ENCODE results near the gene CDKN3. TPM values are rescaled to one million over a fixed set of nuclear protein-coding genes. Genes with fewer than 3 reads are reported as not detected.
"Not testable (repeated sequence)": the region's sequence is repeated elsewhere in the genome, so short reads cannot be mapped to it uniquely, and the experiment has no call there.

CDKN3 gene
- polyA plus RNA-seq, 3 donors from 2014 or later = 2.7 to 6.4 (median 6.4) TPM

GRCh38 chr14:54383835-54384234, 13.0 kb upstream of the CDKN3 start:
- Mint-ChIP-seq H3K36me3 (no peaks in the 10 kb centered on the region), H3K27ac (no peak overlapping the region), H3K4me3 (no peak overlapping the region), H3K4me1 (no peaks in the 10 kb centered on the region), H3K27me3 (ENCODE audit: low read depth in 3 of 3) (peaks cover 2 to 15% (median 8%) of the 10 kb centered on the region in 3 donors), H3K9me3 (no peaks in the 10 kb centered on the region)
- DNase-seq = no peak

GRCh38 chr14:54385556-54385955, 11.3 kb upstream of the CDKN3 start:
- H3K9me3 Mint-ChIP-seq = no peaks in the 10 kb centered on the region
- no peaks in the 10 kb centered on the region for H3K36me3 Mint-ChIP-seq
- peaks cover 2 to 10% (median 5%) of the 10 kb centered on the region in 3 donors for H3K27me3 Mint-ChIP-seq (ENCODE audit: low read depth in 3 of 3)
- no peak for DNase-seq
- no peak overlapping the region for H3K27ac Mint-ChIP-seq
- H3K4me3 Mint-ChIP-seq = no peak overlapping the region
- H3K4me1 Mint-ChIP-seq = no peaks in the 10 kb centered on the region

- Mint-ChIP-seq H3K36me3 (no peaks in the 10 kb centered on the region), H3K27me3 (ENCODE audit: low read depth in 3 of 3) (peaks cover 4 to 14% (median 5%) of the 10 kb centered on the region in 3 donors), H3K4me3 (no peak overlapping the region), H3K27ac (no peak overlapping the region), H3K9me3 (no peaks in the 10 kb centered on the region), H3K4me1 (no peaks in the 10 kb centered on the region)
- no peak for DNase-seq
These were observed 9.5 kb upstream of the CDKN3 start for GRCh38 chr14:54387328-54387727.

- Mint-ChIP-seq H3K27me3 (ENCODE audit: low read depth in 3 of 3) (peaks cover 3 to 21% (median 12%) of the 10 kb centered on the region in 3 donors), H3K4me1 (peaks cover 8% of the 10 kb centered on the region in 2 donors), H3K4me3 (no peak overlapping the region), H3K9me3 (no peaks in the 10 kb centered on the region), H3K27ac (no peak overlapping the region), H3K36me3 (no peaks in the 10 kb centered on the region)
- no peak for DNase-seq
These were observed 4.5 kb upstream of the CDKN3 start for GRCh38 chr14:54392131-54392859.

GRCh38 chr14:54392986-54393884, 3.6 kb upstream of the CDKN3 start:
- DNase-seq, H3K9me3 Mint-ChIP-seq, H3K27ac Mint-ChIP-seq, H3K36me3 Mint-ChIP-seq, H3K4me3 Mint-ChIP-seq: not testable (repeated sequence)
- peaks cover 3 to 13% (median 12%) of the 10 kb centered on the region in 3 donors for H3K27me3 Mint-ChIP-seq (ENCODE audit: low read depth in 3 of 3)
- peaks cover 14 to 16% of the 10 kb centered on the region in 2 donors for H3K4me1 Mint-ChIP-seq

- H3K27ac Mint-ChIP-seq = no peak overlapping the region
These were observed 2.2 kb upstream of the CDKN3 start for GRCh38 chr14:54394596-54394995.

GRCh38 chr14:54395284-54395683, 1.5 kb upstream of the CDKN3 start:
- DNase-seq = no peak
- H3K36me3 Mint-ChIP-seq = no peaks in the 10 kb centered on the region
- peaks cover 3 to 13% (median 10%) of the 10 kb centered on the region in 3 donors for H3K27me3 Mint-ChIP-seq (ENCODE audit: low read depth in 3 of 3)
- H3K4me3 Mint-ChIP-seq = peak overlapping the region in 1 of 5 donors; percentile 25
- H3K27ac Mint-ChIP-seq = no peak overlapping the region
- H3K4me1 Mint-ChIP-seq = peaks cover 14 to 19% of the 10 kb centered on the region in 2 donors
- no peaks in the 10 kb centered on the region for H3K9me3 Mint-ChIP-seq

More at GRCh38 chr14:54394596-54394995, 2.2 kb upstream of the CDKN3 start:
- H3K27me3 Mint-ChIP-seq (ENCODE audit: low read depth in 3 of 3) = peaks cover 3 to 13% (median 10%) of the 10 kb centered on the region in 3 donors
- H3K9me3 Mint-ChIP-seq = no peaks in the 10 kb centered on the region
- no peak for DNase-seq
- H3K36me3 Mint-ChIP-seq = no peaks in the 10 kb centered on the region
- H3K4me3 Mint-ChIP-seq = no peak overlapping the region
- H3K4me1 Mint-ChIP-seq = peaks cover 14 to 19% of the 10 kb centered on the region in 2 donors

GRCh38 chr14:54395716-54396115, 1.1 kb upstream of the CDKN3 start:
- Mint-ChIP-seq H3K36me3 (no peaks in the 10 kb centered on the region), H3K4me3 (peak overlapping the region in 3 of 5 donors; percentile 11 to 57 (median 33)), H3K27me3 (ENCODE audit: low read depth in 3 of 3) (peaks cover 3 to 13% (median 10%) of the 10 kb centered on the region in 3 donors), H3K4me1 (peaks cover 14 to 19% of the 10 kb centered on the region in 2 donors), H3K27ac (no peak overlapping the region), H3K9me3 (no peaks in the 10 kb centered on the region)
- DNase-seq = no peak

GRCh38 chr14:54396183-54396492, 669 bp upstream of the CDKN3 start:
- DNase-seq = no peak
- peak overlapping the region; percentile 29 to 89 (median 74) for H3K27ac Mint-ChIP-seq
- peak overlapping the region; percentile 79 to 93 (median 89) for H3K4me3 Mint-ChIP-seq
- no peaks in the 10 kb centered on the region for H3K9me3 Mint-ChIP-seq
- H3K4me1 Mint-ChIP-seq = peaks cover 14 to 19% of the 10 kb centered on the region in 2 donors
- peaks cover 3 to 10% (median 10%) of the 10 kb centered on the region in 3 donors for H3K27me3 Mint-ChIP-seq (ENCODE audit: low read depth in 3 of 3)
- no peaks in the 10 kb centered on the region for H3K36me3 Mint-ChIP-seq

GRCh38 chr14:54399560-54399959, 2.8 kb downstream of the CDKN3 start:
- peaks cover 3 to 8% (median 5%) of the 10 kb centered on the region in 3 donors for H3K27me3 Mint-ChIP-seq (ENCODE audit: low read depth in 3 of 3)
- H3K9me3 Mint-ChIP-seq = no peaks in the 10 kb centered on the region
- H3K4me3 Mint-ChIP-seq = peak overlapping the region in 1 of 5 donors; percentile 38
- no peak for DNase-seq
- peaks cover 14 to 19% of the 10 kb centered on the region in 2 donors for H3K4me1 Mint-ChIP-seq
- no peak overlapping the region for H3K27ac Mint-ChIP-seq
- H3K36me3 Mint-ChIP-seq = peaks cover 0 to 7% (median 0%) of the 10 kb centered on the region in 3 donors

GRCh38 chr14:54403401-54404005, 6.7 kb downstream of the CDKN3 start:
- DNase-seq; H3K9me3 Mint-ChIP-seq; H3K4me1 Mint-ChIP-seq; H3K27ac Mint-ChIP-seq; H3K4me3 Mint-ChIP-seq; H3K27me3 Mint-ChIP-seq (ENCODE audit: low read depth in 3 of 3): not testable (repeated sequence)
- H3K36me3 Mint-ChIP-seq = peaks cover 0 to 21% (median 0%) of the 10 kb centered on the region in 3 donors

GRCh38 chr14:54410215-54410614, 13.4 kb downstream of the CDKN3 start:
- no peak for DNase-seq
- Mint-ChIP-seq H3K9me3 (no peaks in the 10 kb centered on the region), H3K4me3 (no peak overlapping the region), H3K4me1 (no peaks in the 10 kb centered on the region), H3K27ac (no peak overlapping the region), H3K27me3 (ENCODE audit: low read depth in 3 of 3) (no peaks in the 10 kb centered on the region), H3K36me3 (peaks cover 0 to 9% (median 0%) of the 10 kb centered on the region in 3 donors)

GRCh38 chr14:54411371-54411770, 14.6 kb downstream of the CDKN3 start:
- Mint-ChIP-seq H3K36me3 (peaks cover 0 to 2% (median 0%) of the 10 kb centered on the region in 3 donors), H3K9me3 (no peaks in the 10 kb centered on the region), H3K27me3 (ENCODE audit: low read depth in 3 of 3) (no peaks in the 10 kb centered on the region), H3K4me1 (no peaks in the 10 kb centered on the region), H3K27ac (no peak overlapping the region), H3K4me3 (no peak overlapping the region)
- DNase-seq = no peak
